Mesenchymal stem cell (in vitro differentiated cells and primary cell): Measurements from ENCODE around the gene ACACA.

ENCODE experiments used
- DNase-seq: peaks from one replicate; pipeline ENCODE4 v3.0.0-alpha.2; 2013
- H2AFZ ChIP-seq: one replicate; pipeline ENCODE4 v1.6.1; 2013; ENCODE audit warnings: low read depth, mild to moderate bottlenecking, control low read depth, inconsistent platforms, low read length, moderate library complexity
- H2AK5ac ChIP-seq: 2 replicates; pipeline ENCODE4 v1.6.1; 2013; ENCODE audit warnings: low read length, moderate library complexity, mild to moderate bottlenecking, inconsistent platforms; ENCODE audit not compliant: severe bottlenecking
- H2BK120ac ChIP-seq: one replicate; pipeline ENCODE4 v1.6.1; 2013; ENCODE audit warnings: low read depth, mild to moderate bottlenecking, inconsistent platforms, low read length, moderate library complexity
- H2BK12ac ChIP-seq, 2 experiments: one replicate each; pipeline ENCODE4 v1.6.1; 2013; ENCODE audit warnings: inconsistent platforms in 2 of 2, low read length in 2 of 2, mild to moderate bottlenecking in 2 of 2, moderate library complexity in 2 of 2, control low read depth in 1 of 2
- H2BK15ac ChIP-seq: one replicate; pipeline ENCODE4 v1.6.1; 2013; ENCODE audit warnings: mild to moderate bottlenecking, low read depth, inconsistent platforms; ENCODE audit not compliant: poor library complexity, severe bottlenecking
- H2BK5ac ChIP-seq: 2 replicates; pipeline ENCODE4 v1.6.1; 2013; ENCODE audit warnings: low read depth, mild to moderate bottlenecking, low read length, control low read depth, inconsistent platforms; ENCODE audit not compliant: poor library complexity, severe bottlenecking
- H3K14ac ChIP-seq, 2 experiments: one replicate each; pipeline ENCODE4 v1.6.1; 2013; ENCODE audit warnings: inconsistent platforms in 2 of 2, low read length in 2 of 2, control low read depth in 1 of 2, mild to moderate bottlenecking in 1 of 2, moderate library complexity in 1 of 2
- H3K18ac ChIP-seq, 2 experiments: one replicate each; pipeline ENCODE4 v1.6.1; 2013; ENCODE audit warnings: inconsistent platforms in 2 of 2, low read length in 2 of 2, control low read depth in 1 of 2, low read depth in 1 of 2, mild to moderate bottlenecking in 1 of 2
- H3K23ac ChIP-seq, 2 experiments: one replicate each; pipeline ENCODE4 v1.6.1; 2013; ENCODE audit warnings: inconsistent platforms in 2 of 2, low read length in 2 of 2, mild to moderate bottlenecking in 2 of 2, moderate library complexity in 2 of 2, control low read depth in 1 of 2
- H3K27ac ChIP-seq: 2 replicates; pipeline ENCODE4 v1.5.1; 2013; ENCODE audit warnings: mild to moderate bottlenecking, moderate library complexity, low read length, control low read depth, inconsistent platforms; ENCODE audit not compliant: poor library complexity, severe bottlenecking
- H3K27me3 ChIP-seq, 2 experiments: 2 replicates each; pipeline versions ENCODE4 v1.6.1 to v1.7.0; 2013; ENCODE audit warnings: low read length in 2 of 2, mild to moderate bottlenecking in 2 of 2, moderate library complexity in 2 of 2, control low read depth in 1 of 2, inconsistent platforms in 1 of 2; ENCODE audit not compliant: control insufficient read depth in 1 of 2, insufficient read depth in 1 of 2
- H3K36me3 ChIP-seq, 2 experiments: 2 replicates each; pipeline versions ENCODE4 v1.6.1 to v1.7.0; 2013; ENCODE audit warnings: low read length in 2 of 2, control low read depth in 1 of 2, inconsistent platforms in 1 of 2, low read depth in 1 of 2, mild to moderate bottlenecking in 1 of 2; ENCODE audit not compliant: insufficient read depth in 2 of 2, control insufficient read depth in 1 of 2
- H3K4ac ChIP-seq, 2 experiments: one replicate each; pipeline ENCODE4 v1.6.1; 2013; ENCODE audit warnings: inconsistent platforms in 2 of 2, low read length in 2 of 2, mild to moderate bottlenecking in 2 of 2, moderate library complexity in 2 of 2, control low read depth in 1 of 2, low read depth in 1 of 2
- H3K4me1 ChIP-seq: 2 replicates; pipeline ENCODE4 v1.6.1; 2013; ENCODE audit warnings: low read depth, low read length, control low read depth; ENCODE audit not compliant: control insufficient read depth, insufficient read depth
- H3K4me2 ChIP-seq: 2 replicates; pipeline ENCODE4 v1.6.1; 2013; ENCODE audit warnings: low read length, mild to moderate bottlenecking, inconsistent platforms; ENCODE audit not compliant: poor library complexity, severe bottlenecking
- H3K4me3 ChIP-seq, 2 experiments: 2 replicates each; pipeline versions ENCODE4 v1.5.1 to v1.7.0; 2013; ENCODE audit warnings: low read length in 2 of 2, mild to moderate bottlenecking in 2 of 2, control low read depth in 1 of 2, low read depth in 1 of 2; ENCODE audit not compliant: insufficient read depth in 1 of 2
- H3K79me1 ChIP-seq: replicated peaks from 2 replicates; pipeline ENCODE4 v1.6.1; 2013; ENCODE audit warnings: mild to moderate bottlenecking, control low read depth, low read length, inconsistent platforms; ENCODE audit not compliant: poor library complexity, severe bottlenecking
- H3K9ac ChIP-seq: 2 replicates; pipeline ENCODE4 v1.7.0; 2013; ENCODE audit warnings: mild to moderate bottlenecking, low read length, moderate library complexity
- H3K9me3 ChIP-seq: 2 replicates; pipeline ENCODE4 v1.7.0; 2013; ENCODE audit warnings: mild to moderate bottlenecking, low read length; ENCODE audit not compliant: control insufficient read depth
- H4K8ac ChIP-seq: one replicate; pipeline ENCODE4 v1.6.1; 2013; ENCODE audit warnings: inconsistent platforms, mild to moderate bottlenecking, low read length, moderate library complexity
- H4K91ac ChIP-seq: one replicate; pipeline ENCODE4 v1.6.1; 2013; ENCODE audit warnings: mild to moderate bottlenecking, low read length, inconsistent platforms
- WGBS: methylation state at CpG from one replicate; pipeline ENCODE4 v1.1.7; 2013; ENCODE audit warnings: mixed read lengths; 5-methylcytosine and 5-hydroxymethylcytosine counted together

Gene ACACA

DNA sequence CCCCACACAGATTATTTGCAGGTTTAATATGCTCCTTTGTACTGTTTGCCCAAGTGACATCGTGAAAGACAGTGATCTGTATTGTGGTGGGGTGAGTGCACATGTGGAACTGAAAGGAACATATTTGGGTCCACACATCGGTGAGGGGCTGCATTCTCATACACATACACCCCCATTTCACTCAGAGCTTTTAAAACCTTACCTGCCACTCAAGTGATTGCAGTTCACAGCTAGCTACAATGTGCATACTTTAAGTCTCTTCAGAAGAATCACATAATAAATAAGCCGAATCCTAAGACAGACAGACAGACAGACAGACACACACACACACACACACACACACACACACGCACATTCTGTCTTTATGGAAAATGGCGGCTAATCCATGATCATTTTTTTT is 355.3 kb downstream of the ACACA start:
- H3K4ac ChIP-seq = no peak overlapping the region
- H3K27ac ChIP-seq = no peak overlapping the region
- H3K4me2 ChIP-seq = no peak overlapping the region
- peaks cover 6% of the 10 kb centered on the region for H3K4me1 ChIP-seq
- H4K91ac ChIP-seq = no peak overlapping the region
- no peak overlapping the region for H2BK12ac ChIP-seq
- no peak overlapping the region for H3K23ac ChIP-seq
- H3K27me3 ChIP-seq = no peaks in the 10 kb centered on the region
- H3K36me3 ChIP-seq = peaks cover 23 to 43% of the 10 kb centered on the region in 2 experiments
- no peak overlapping the region for H2AFZ ChIP-seq
- H3K18ac ChIP-seq = no peak overlapping the region
- H3K4me3 ChIP-seq = no peak overlapping the region
- no peak overlapping the region for H2BK5ac ChIP-seq
- no peak overlapping the region for H4K8ac ChIP-seq
- H2AK5ac ChIP-seq = no peak overlapping the region
- no peak overlapping the region for H3K9ac ChIP-seq
- no peak for DNase-seq
- peaks cover 25% of the 10 kb centered on the region for H3K79me1 ChIP-seq
- WGBS = 100% methylated on average over 2 of the region's 5 CpGs
- no peak overlapping the region for H2BK15ac ChIP-seq
- H3K14ac ChIP-seq = no peak overlapping the region
- no peaks in the 10 kb centered on the region for H3K9me3 ChIP-seq
- H2BK120ac ChIP-seq = no peak overlapping the region

DNA sequence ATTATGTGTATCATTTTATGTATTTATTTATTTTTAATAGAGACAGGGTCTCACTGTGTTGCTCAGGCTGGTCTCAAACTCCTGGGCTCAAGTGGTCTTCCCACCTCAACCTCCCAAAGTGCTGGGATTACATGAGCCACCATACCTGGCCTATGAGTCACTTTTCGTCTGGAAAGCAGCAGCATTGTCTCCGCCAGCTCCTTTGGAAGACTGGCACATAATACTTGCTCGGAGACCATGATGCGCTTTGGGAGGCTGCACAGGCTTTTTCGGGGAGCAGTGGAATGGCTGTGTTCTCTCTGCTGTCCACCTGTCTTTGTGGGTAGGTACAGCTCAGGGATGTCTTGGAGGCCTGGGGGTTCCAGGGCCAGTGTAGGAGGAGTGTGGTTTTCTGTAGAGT is 355.7 kb downstream of the ACACA start:
- no peak overlapping the region for H3K14ac ChIP-seq
- H3K4me2 ChIP-seq = no peak overlapping the region
- no peak overlapping the region for H3K27ac ChIP-seq
- H4K8ac ChIP-seq = no peak overlapping the region
- H3K79me1 ChIP-seq = peaks cover 25% of the 10 kb centered on the region
- H3K4me1 ChIP-seq = peaks cover 6% of the 10 kb centered on the region
- no peak overlapping the region for H2AK5ac ChIP-seq
- no peak overlapping the region for H3K4me3 ChIP-seq
- H2BK12ac ChIP-seq = no peak overlapping the region
- no peak overlapping the region for H4K91ac ChIP-seq
- peaks cover 22 to 40% of the 10 kb centered on the region in 2 experiments for H3K36me3 ChIP-seq
- no peaks in the 10 kb centered on the region for H3K9me3 ChIP-seq
- no peak overlapping the region for H2AFZ ChIP-seq
- no peak overlapping the region for H2BK120ac ChIP-seq
- H3K27me3 ChIP-seq = no peaks in the 10 kb centered on the region
- DNase-seq = no peak
- no peak overlapping the region for H3K18ac ChIP-seq
- 87% methylated on average over 5 of the region's 5 CpGs for WGBS
- H3K9ac ChIP-seq = no peak overlapping the region
- no peak overlapping the region for H2BK5ac ChIP-seq
- no peak overlapping the region for H2BK15ac ChIP-seq
- H3K23ac ChIP-seq = no peak overlapping the region
- H3K4ac ChIP-seq = no peak overlapping the region

DNA sequence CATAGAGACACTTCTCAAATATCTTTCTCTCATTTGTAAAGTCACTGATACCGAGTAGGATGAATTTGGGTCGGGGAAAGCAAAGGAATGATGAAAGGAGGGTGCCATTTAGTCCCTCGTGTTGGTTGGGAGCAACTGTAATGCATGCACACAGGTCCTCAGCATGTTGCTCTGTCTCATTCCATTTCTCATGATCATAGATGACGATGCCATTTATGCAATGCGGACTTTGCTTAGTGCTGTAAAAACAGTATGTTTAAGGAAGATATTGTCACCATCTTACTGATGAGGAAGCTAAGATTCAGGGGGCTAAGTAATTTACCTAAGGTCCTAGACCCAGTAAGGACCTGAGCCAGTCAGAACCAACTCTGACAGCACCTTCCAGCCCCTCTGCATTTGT is 357.8 kb downstream of the ACACA start:
- DNase-seq = no peak
- Histone ChIP-seq H3K79me1 (peaks cover 18% of the 10 kb centered on the region), H3K9me3 (no peaks in the 10 kb centered on the region), H2AFZ (no peak overlapping the region), H3K4me2 (no peak overlapping the region), H4K8ac (no peak overlapping the region), H3K36me3 (peaks cover 11 to 34% of the 10 kb centered on the region in 2 experiments), H2BK120ac (no peak overlapping the region), H2BK15ac (no peak overlapping the region), H2BK5ac (no peak overlapping the region), H3K4me1 (peaks cover 6% of the 10 kb centered on the region), H3K27me3 (no peaks in the 10 kb centered on the region), H3K18ac (no peak overlapping the region), H3K27ac (no peak overlapping the region), H4K91ac (no peak overlapping the region), H2BK12ac (no peak overlapping the region), H3K4me3 (no peak overlapping the region), H3K9ac (no peak overlapping the region), H3K14ac (no peak overlapping the region), H2AK5ac (no peak overlapping the region), H3K23ac (no peak overlapping the region), H3K4ac (no peak overlapping the region)
- 99% methylated on average over 4 of the region's 5 CpGs for WGBS

GRCh38 chr17:37047631-37048104 is 359.0 kb downstream of the ACACA start:
- no peak overlapping the region for H2AK5ac ChIP-seq
- no peak overlapping the region for H2BK12ac ChIP-seq
- DNase-seq = peak; percentile 85
- no peak overlapping the region for H4K8ac ChIP-seq
- peaks cover 9 to 36% of the 10 kb centered on the region in 2 experiments for H3K36me3 ChIP-seq
- WGBS = 3% methylated on average over 9 of the region's 9 CpGs
- H3K4me3 ChIP-seq = no peak overlapping the region
- peaks cover 8% of the 10 kb centered on the region for H3K4me1 ChIP-seq
- H2BK5ac ChIP-seq = no peak overlapping the region
- peaks cover 18% of the 10 kb centered on the region for H3K79me1 ChIP-seq
- H3K27ac ChIP-seq = no peak overlapping the region
- no peak overlapping the region for H3K14ac ChIP-seq
- H4K91ac ChIP-seq = no peak overlapping the region
- H2AFZ ChIP-seq = no peak overlapping the region
- H3K9me3 ChIP-seq = no peaks in the 10 kb centered on the region
- H3K27me3 ChIP-seq = no peaks in the 10 kb centered on the region
- no peak overlapping the region for H2BK120ac ChIP-seq
- no peak overlapping the region for H3K9ac ChIP-seq
- H3K23ac ChIP-seq = no peak overlapping the region
- H2BK15ac ChIP-seq = no peak overlapping the region
- H3K4me2 ChIP-seq = no peak overlapping the region
- H3K4ac ChIP-seq = no peak overlapping the region
- no peak overlapping the region for H3K18ac ChIP-seq
